Erythroblast (primary cell): Measurements from ENCODE around the gene PAH.

Source experiments
- GATA1 ChIP-seq: IDR thresholded peaks from 2 replicates; pipeline ENCODE4 v1.6.1; 2011; ENCODE audit warnings: low read depth, mild to moderate bottlenecking, control low read depth, low read length, moderate library complexity
- POLR2A ChIP-seq: IDR thresholded peaks from 2 replicates; pipeline ENCODE4 v1.6.1; 2011; ENCODE audit warnings: mild to moderate bottlenecking, low read length

- TF ChIP-seq POLR2A (no peak), GATA1 (no peak)
Observed at GRCh38 chr12:102806592-102806991, 110.5 kb downstream of the PAH start.
